ENCODE measurements around the gene CXorf51A. TPM values are rescaled to one million over a fixed set of nuclear protein-coding genes. Genes with fewer than 3 reads are reported as not detected.
"Not testable (repeated sequence)": the region's sequence is repeated elsewhere in the genome, so short reads cannot be mapped to it uniquely, and the experiment has no call there.

The CXorf51A gene
- total RNA-seq, result not detected in 2 replicates

DNA sequence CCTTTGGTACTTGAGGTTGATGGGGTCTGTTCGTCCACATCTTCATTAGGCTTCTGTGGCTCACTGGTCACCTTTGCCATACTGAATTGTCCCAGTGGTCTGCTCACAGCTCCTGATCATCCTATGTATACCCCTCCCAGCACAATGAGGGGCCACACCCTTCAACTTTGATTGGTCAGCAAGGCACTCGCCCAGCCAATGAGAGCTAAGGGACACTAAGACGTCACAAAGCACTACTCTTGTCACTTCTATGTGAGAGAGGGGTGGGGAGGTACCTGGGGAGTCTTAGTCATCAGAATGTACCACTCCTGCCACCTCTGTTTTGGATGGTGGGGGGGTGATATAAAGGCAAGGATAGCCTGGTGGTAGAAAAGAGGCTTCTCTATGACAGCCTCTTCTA lies at the start of gene CXorf51A:
Gene CXorf51A (minus strand): TSS at position 101 of the 400 bp plus-strand sequence. CDS start 21 bp downstream, at position 80.
- intact Hi-C loops (cut with micrococcal nuclease), result not testable (repeated sequence)

GRCh38 chrX:146863566-146863965 lies 49.0 kb upstream of the CXorf51A start:
- intact Hi-C loops (cut with micrococcal nuclease), result no loop called here

DNA sequence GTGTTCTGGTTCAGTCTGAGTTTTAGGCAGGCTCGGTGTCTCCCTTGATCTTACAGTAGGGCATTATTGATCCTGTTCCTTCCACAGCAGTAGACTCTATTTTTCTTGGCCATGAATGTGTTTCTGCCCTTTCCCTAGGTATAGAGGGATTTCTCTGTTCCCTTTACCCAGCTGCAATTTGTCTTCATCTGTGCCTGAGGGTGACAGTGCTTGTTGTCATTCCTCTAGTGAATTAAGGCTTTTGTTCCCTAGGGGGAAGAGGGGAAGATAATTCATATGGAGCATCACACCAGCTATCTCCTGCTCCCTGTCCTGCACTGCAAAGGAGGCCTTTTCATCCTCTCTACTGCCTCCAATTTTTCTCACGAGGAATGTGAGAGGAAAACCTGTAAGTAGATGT lies 39.7 kb upstream of the CXorf51A start:
- intact Hi-C loops (cut with micrococcal nuclease), result no loop called here

DNA sequence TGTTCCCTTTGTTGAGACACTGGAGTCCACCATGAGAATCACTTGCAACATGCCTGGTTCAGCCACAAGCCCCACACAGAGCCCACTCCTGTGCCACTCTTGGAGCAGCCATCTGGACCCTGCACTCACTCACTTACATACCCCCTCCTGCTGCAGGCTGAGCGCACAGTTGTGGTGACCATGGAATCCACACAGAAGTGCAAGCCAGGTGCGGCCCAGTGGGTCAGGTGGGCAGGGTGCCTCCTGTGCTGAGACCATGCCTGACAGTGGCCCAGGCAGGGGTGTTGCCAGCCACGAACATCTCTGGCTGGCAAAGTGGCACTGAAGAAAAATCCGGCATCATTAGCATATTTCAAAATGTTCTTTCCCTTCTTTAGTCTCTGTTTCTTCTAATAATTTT lies 17.4 kb upstream of the CXorf51A start:
- intact Hi-C loops (cut with micrococcal nuclease), result no loop called here

DNA sequence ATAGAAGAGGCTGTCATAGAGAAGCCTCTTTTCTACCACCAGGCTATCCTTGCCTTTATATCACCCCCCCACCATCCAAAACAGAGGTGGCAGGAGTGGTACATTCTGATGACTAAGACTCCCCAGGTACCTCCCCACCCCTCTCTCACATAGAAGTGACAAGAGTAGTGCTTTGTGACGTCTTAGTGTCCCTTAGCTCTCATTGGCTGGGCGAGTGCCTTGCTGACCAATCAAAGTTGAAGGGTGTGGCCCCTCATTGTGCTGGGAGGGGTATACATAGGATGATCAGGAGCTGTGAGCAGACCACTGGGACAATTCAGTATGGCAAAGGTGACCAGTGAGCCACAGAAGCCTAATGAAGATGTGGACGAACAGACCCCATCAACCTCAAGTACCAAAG lies 5.1 kb downstream of the CXorf51A start, which contains the start of gene CXorf51B:
Gene CXorf51B (plus strand): TSS at position 301 of the 400 bp plus-strand sequence. CDS start 21 bp downstream, at position 322.
- intact Hi-C loops (cut with micrococcal nuclease), result not testable (repeated sequence)

Other genes starting within 250 kb of the CXorf51A start
- gene CXorf51B, start 5.0 kb downstream of the CXorf51A start, total RNA-seq, result not detected in 2 replicates

Measured in T-helper 2 cell treated with Interferon-gamma antibody and Interleukin-4, amounts not matched to agents 100 ng/mL and 5 ng/mL, for 36 hours (primary cell).